Activated CD8-positive, alpha-beta T cell treated with anti-CD3 and anti-CD28 coated beads for 36 hours (primary cell): ENCODE results near the gene AP5S1. TPM values are rescaled to one million over a fixed set of nuclear protein-coding genes. Genes with fewer than 3 reads are reported as not detected.

ENCODE experiments used
- ATAC-seq: fragments of 200-7000 bp; cut with Tn5 transposase; one replicate; pipeline ENCODE4 v1.10.0; 2021; ENCODE audit warnings: mild to moderate bottlenecking, moderate library complexity
- CTCF ChIA-PET: fragments of 350-600 bp; sonication (Branson Sonifier 250); formaldehyde crosslinking; loops from one replicate; lab custom pipeline; 2021; ENCODE audit warnings: antibody characterized with exemption; lab: Charles Lee
- POLR2A ChIA-PET: fragments of 350-600 bp; sonication (Branson Sonifier 250); formaldehyde crosslinking; loops from one replicate; lab custom pipeline; 2021; ENCODE audit warnings: antibody characterized with exemption; lab: Charles Lee
- DNase-seq: peaks from one replicate; pipeline ENCODE4 v3.0.0-alpha.2; 2020
- H3K27ac Mint-ChIP-seq: one replicate; pipeline ENCODE4 v1.8.0; 2021; ENCODE audit warnings: mild to moderate bottlenecking, mixed read lengths
- H3K27me3 Mint-ChIP-seq: one replicate; pipeline ENCODE4 v1.8.0; 2021; ENCODE audit warnings: mixed read lengths
- H3K36me3 Mint-ChIP-seq: one replicate; pipeline ENCODE4 v1.8.0; 2021; ENCODE audit warnings: low read depth, mixed read lengths
- H3K4me1 Mint-ChIP-seq: one replicate; pipeline ENCODE4 v1.8.0; 2021; ENCODE audit warnings: low read depth, mixed read lengths
- H3K4me3 Mint-ChIP-seq: one replicate; pipeline ENCODE4 v1.8.0; 2021; ENCODE audit warnings: mild to moderate bottlenecking, moderate library complexity, mixed read lengths
- H3K9me3 Mint-ChIP-seq: one replicate; pipeline ENCODE4 v1.8.0; 2021; ENCODE audit warnings: mixed read lengths
- intact Hi-C: fragments of 100-400 bp; cut with micrococcal nuclease; formaldehyde crosslinking; loops from one replicate; pipeline ENCODE4 v1.10.0; 2022
- total RNA-seq, 2 experiments: library from RNA; stranded (reverse); gene quantifications; one replicate each; pipeline ENCODE4 v1.2.3, GENCODE V29; 2021
- TF ChIP-seq, protein P1 (sequence below): fragments of 200-600 bp; IDR thresholded peaks from one replicate; pipeline ENCODE4 v1.8.0; 2022; ENCODE audit warnings: antibody characterized with exemption, mild to moderate bottlenecking

AP5S1 gene
- total RNA-seq, 2 experiments from 2014 or later: 7.4 to 8.6 TPM

- Mint-ChIP-seq H3K4me3 (no peak overlapping the region), H3K36me3 (peaks cover 37% of the 10 kb centered on the region), H3K9me3 (no peaks in the 10 kb centered on the region), H3K4me1 (no peaks in the 10 kb centered on the region), H3K27me3 (no peaks in the 10 kb centered on the region), H3K27ac (no peak overlapping the region)
- ATAC-seq (no peak), DNase-seq (no peak)
- POLR2A ChIA-PET: no interaction called here
- CTCF ChIA-PET: no interaction called here
- intact Hi-C loops: no loop called here
- TF ChIP-seq, protein P1, sequence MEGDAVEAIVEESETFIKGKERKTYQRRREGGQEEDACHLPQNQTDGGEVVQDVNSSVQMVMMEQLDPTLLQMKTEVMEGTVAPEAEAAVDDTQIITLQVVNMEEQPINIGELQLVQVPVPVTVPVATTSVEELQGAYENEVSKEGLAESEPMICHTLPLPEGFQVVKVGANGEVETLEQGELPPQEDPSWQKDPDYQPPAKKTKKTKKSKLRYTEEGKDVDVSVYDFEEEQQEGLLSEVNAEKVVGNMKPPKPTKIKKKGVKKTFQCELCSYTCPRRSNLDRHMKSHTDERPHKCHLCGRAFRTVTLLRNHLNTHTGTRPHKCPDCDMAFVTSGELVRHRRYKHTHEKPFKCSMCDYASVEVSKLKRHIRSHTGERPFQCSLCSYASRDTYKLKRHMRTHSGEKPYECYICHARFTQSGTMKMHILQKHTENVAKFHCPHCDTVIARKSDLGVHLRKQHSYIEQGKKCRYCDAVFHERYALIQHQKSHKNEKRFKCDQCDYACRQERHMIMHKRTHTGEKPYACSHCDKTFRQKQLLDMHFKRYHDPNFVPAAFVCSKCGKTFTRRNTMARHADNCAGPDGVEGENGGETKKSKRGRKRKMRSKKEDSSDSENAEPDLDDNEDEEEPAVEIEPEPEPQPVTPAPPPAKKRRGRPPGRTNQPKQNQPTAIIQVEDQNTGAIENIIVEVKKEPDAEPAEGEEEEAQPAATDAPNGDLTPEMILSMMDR: no peak
Measured at GRCh38 chr20:3863317-3863716, 43.0 kb downstream of the AP5S1 start.

- DNase-seq: no peak
- TF ChIP-seq, protein P1: no peak
- Mint-ChIP-seq H3K27ac (no peak overlapping the region), H3K4me1 (no peaks in the 10 kb centered on the region), H3K4me3 (no peak overlapping the region), H3K36me3 (peaks cover 37% of the 10 kb centered on the region), H3K27me3 (no peaks in the 10 kb centered on the region), H3K9me3 (no peaks in the 10 kb centered on the region)
- POLR2A ChIA-PET: no interaction called here
- CTCF ChIA-PET: interaction anchor here (1.7 kb wide), 1 partner anchor 10 kb away, joined by 5 read pairs; no protein-coding TSS in a partner anchor
- no peak for ATAC-seq
- intact Hi-C loops: no loop called here
Measured at GRCh38 chr20:3864518-3864917, 44.2 kb downstream of the AP5S1 start.

DNA sequence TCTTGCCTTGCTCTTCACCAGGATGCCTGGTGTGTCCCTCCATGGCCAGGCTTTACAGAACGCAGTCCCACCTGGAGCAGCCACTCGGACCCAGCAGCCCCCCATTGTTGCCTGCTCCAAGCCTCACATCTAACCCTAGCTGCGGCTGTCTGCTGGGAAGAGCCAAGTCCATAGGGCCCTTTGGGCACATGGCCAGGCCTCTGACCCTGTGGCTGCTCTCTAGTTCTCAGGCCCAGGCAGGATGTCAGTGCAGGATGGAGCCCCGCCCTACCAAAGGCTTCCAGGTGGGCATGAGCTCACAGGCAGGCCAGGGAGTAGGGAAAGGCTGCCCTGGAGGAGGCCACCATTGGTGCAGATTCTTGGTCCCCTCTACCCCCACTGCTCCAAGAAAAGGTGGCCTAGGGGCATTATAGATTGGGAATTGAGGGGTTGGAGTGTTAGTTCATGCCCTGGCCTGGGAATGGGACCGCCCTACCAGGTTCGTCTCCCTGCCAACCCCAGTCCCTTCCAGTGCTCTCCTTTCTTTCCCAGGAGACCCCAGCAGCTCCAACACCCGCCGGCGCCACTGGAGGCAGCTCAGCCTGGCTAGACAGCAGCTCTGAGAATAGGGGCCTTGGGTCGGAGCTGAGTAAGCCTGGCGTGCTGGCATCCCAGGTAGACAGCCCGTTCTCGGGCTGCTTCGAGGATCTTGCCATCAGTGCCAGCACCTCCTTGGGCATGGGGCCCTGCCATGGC, 45.0 kb downstream of the AP5S1 start:
- H3K36me3 Mint-ChIP-seq: peaks cover 37% of the 10 kb centered on the region
- H3K4me1 Mint-ChIP-seq: no peaks in the 10 kb centered on the region
- H3K27me3 Mint-ChIP-seq: no peaks in the 10 kb centered on the region
- intact Hi-C loops: no loop called here
- TF ChIP-seq, protein P1: no peak
- H3K4me3 Mint-ChIP-seq: no peak overlapping the region
- ChIA-PET CTCF (interaction anchor here (1.1 to 1.7 kb wide), 2 partner anchors 10 to 78 kb away, joined by 3 to 5 read pairs; no protein-coding TSS in a partner anchor), POLR2A (no interaction called here)
- H3K9me3 Mint-ChIP-seq: no peaks in the 10 kb centered on the region
- DNase-seq: no peak
- no peak for ATAC-seq
- H3K27ac Mint-ChIP-seq: no peak overlapping the region

- Mint-ChIP-seq H3K27me3 (no peaks in the 10 kb centered on the region), H3K27ac (no peak overlapping the region), H3K4me3 (no peak overlapping the region), H3K9me3 (no peaks in the 10 kb centered on the region), H3K4me1 (no peaks in the 10 kb centered on the region), H3K36me3 (peaks cover 37% of the 10 kb centered on the region)
- intact Hi-C loops: no loop called here
- CTCF ChIA-PET: interaction anchor here (1.1 to 2.6 kb wide), 3 partner anchors 11 to 78 kb away, joined by 3 to 14 read pairs (median 5); no protein-coding TSS in a partner anchor
- TF ChIP-seq, protein P1: no peak
- no peak for ATAC-seq
- no peak for DNase-seq
- POLR2A ChIA-PET: no interaction called here
Measured at GRCh38 chr20:3865887-3866407, 45.6 kb downstream of the AP5S1 start.

DNA sequence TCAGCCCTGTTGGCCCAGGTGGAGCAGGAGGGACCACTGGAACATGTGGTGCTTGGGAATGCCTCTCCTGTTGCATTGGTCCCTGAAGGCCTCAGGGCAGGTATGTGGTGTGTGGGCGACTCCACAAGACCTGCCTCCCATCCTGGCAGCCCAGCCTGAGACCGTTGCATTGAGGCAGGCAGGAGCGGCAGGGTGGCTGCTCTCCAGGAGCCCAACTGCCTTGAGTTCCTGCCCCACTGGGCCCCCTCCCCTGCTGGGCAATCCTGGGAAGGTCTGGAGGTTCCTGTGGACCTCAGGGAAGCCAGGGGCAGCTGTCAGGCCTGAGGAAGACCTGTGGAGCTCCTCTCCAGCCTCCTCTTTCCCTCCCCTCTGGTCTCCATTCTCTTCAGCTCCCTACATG, 46.1 kb downstream of the AP5S1 start:
- CTCF ChIA-PET: interaction anchor here (1.1 to 2.6 kb wide), 3 partner anchors 11 to 126 kb away, joined by 3 to 14 read pairs (median 3); no protein-coding TSS in a partner anchor
- peaks cover 33% of the 10 kb centered on the region for H3K36me3 Mint-ChIP-seq
- H3K27ac Mint-ChIP-seq: no peak overlapping the region

More for the DNA sequence above, 46.1 kb downstream of the AP5S1 start:
- POLR2A ChIA-PET: interaction anchor here (0.6 kb wide), 1 partner anchor 205 kb away, joined by 3 read pairs; no protein-coding TSS in a partner anchor
- TF ChIP-seq, protein P1: no peak
- intact Hi-C loops: no loop called here
- no peaks in the 10 kb centered on the region for H3K4me1 Mint-ChIP-seq
- DNase-seq (no peak), ATAC-seq (no peak)
- H3K27me3 Mint-ChIP-seq: no peaks in the 10 kb centered on the region
- H3K4me3 Mint-ChIP-seq: no peak overlapping the region
- H3K9me3 Mint-ChIP-seq: no peaks in the 10 kb centered on the region
